CD4-positive, alpha-beta T cell treated with Interleukin-2 at 100 ng/mL for 4 hours (primary cell): Measurements from ENCODE around the gene RAPGEFL1.
"Not testable (repeated sequence)": the region's sequence is repeated elsewhere in the genome, so short reads cannot be mapped to it uniquely, and the experiment has no call there.

ENCODE experiments used
- DNase-seq: peaks from one replicate; pipeline ENCODE4 v3.0.0-alpha.2; 2020; ENCODE audit warnings: low spot score

Gene RAPGEFL1

GRCh38 chr17:40209404-40210093, 32.3 kb downstream of the RAPGEFL1 start:
- no peak for DNase-seq

- not testable (repeated sequence) for DNase-seq
These were observed 36.6 kb downstream of the RAPGEFL1 start for GRCh38 chr17:40213914-40214313.

GRCh38 chr17:40218006-40218739, 40.9 kb downstream of the RAPGEFL1 start:
- DNase-seq = peak; percentile 6

GRCh38 chr17:40218740-40219593, 41.7 kb downstream of the RAPGEFL1 start, which contains the start of gene WIPF2:
WIPF2 (plus strand) TSS chr17:40219304; CDS start chr17:40256460, 37,156 bp downstream.
- peak; percentile 97 for DNase-seq

GRCh38 chr17:40219594-40220338, 42.5 kb downstream of the RAPGEFL1 start:
- DNase-seq = peak; percentile 20

- no peak for DNase-seq
These were observed 47.7 kb downstream of the RAPGEFL1 start for GRCh38 chr17:40224718-40225550.

- DNase-seq = not testable (repeated sequence)
These were observed 51.9 kb downstream of the RAPGEFL1 start for GRCh38 chr17:40229146-40229545.

GRCh38 chr17:40230670-40231069, 53.4 kb downstream of the RAPGEFL1 start:
- no peak for DNase-seq

GRCh38 chr17:40231928-40232327, 54.7 kb downstream of the RAPGEFL1 start:
- not testable (repeated sequence) for DNase-seq

GRCh38 chr17:40241252-40241834, 64.1 kb downstream of the RAPGEFL1 start:
- no peak for DNase-seq

GRCh38 chr17:40242774-40243173, 65.5 kb downstream of the RAPGEFL1 start:
- DNase-seq = no peak

GRCh38 chr17:40243761-40244160, 66.5 kb downstream of the RAPGEFL1 start:
- no peak for DNase-seq

- DNase-seq = no peak
These were observed 67.0 kb downstream of the RAPGEFL1 start for GRCh38 chr17:40244255-40244654.
